GM23248 (cell line): ENCODE measurements around the gene COA6. TPM values are rescaled to one million over a fixed set of nuclear protein-coding genes. Genes with fewer than 3 reads are reported as not detected.

Source experiments
- DNase-seq: peaks from one replicate; pipeline ENCODE4 v3.0.0-alpha.2; 2015
- H2AFZ ChIP-seq: fragments of 200-600 bp; sonication (generic); 2 replicates; pipeline ENCODE4 v1.6.1; 2016; ENCODE audit warnings: antibody characterized with exemption
- H3F3A ChIP-seq: fragments of 200-600 bp; sonication (generic); 2 replicates; pipeline ENCODE4 v1.6.1; 2016; ENCODE audit warnings: mild to moderate bottlenecking, antibody characterized with exemption, mixed run types; ENCODE audit not compliant: insufficient read depth
- H3K27ac ChIP-seq: fragments of 200-600 bp; sonication (generic); 2 replicates; pipeline ENCODE4 v1.5.1; 2016; ENCODE audit warnings: mild to moderate bottlenecking
- H3K27me3 ChIP-seq: fragments of 200-600 bp; sonication (generic); replicated peaks from 2 replicates; pipeline ENCODE4 v1.6.1; 2016; ENCODE audit warnings: mild to moderate bottlenecking; ENCODE audit not compliant: insufficient read depth
- H3K36me3 ChIP-seq: fragments of 200-600 bp; sonication (generic); 2 replicates; pipeline ENCODE4 v1.6.1; 2016; ENCODE audit warnings: low read depth, mild to moderate bottlenecking
- H3K4me1 ChIP-seq: fragments of 200-600 bp; sonication (generic); 2 replicates; pipeline ENCODE4 v1.6.1; 2016; ENCODE audit warnings: mild to moderate bottlenecking; ENCODE audit not compliant: insufficient read depth
- H3K4me2 ChIP-seq: fragments of 200-600 bp; sonication (generic); one replicate; pipeline ENCODE4 v1.6.1; 2016; ENCODE audit warnings: mild to moderate bottlenecking; ENCODE audit not compliant: unreplicated experiment
- H3K4me3 ChIP-seq: fragments of 200-600 bp; sonication (generic); 2 replicates; pipeline ENCODE4 v1.5.1; 2016; ENCODE audit warnings: mild to moderate bottlenecking
- H3K79me2 ChIP-seq: fragments of 200-600 bp; sonication (generic); 2 replicates; pipeline ENCODE4 v1.6.1; 2016; ENCODE audit warnings: mild to moderate bottlenecking; ENCODE audit not compliant: insufficient read depth
- H3K9ac ChIP-seq: fragments of 200-600 bp; sonication (generic); 2 replicates; pipeline ENCODE4 v1.6.1; 2016; ENCODE audit warnings: mild to moderate bottlenecking
- H3K9me2 ChIP-seq: fragments of 200-600 bp; sonication (generic); 2 replicates; pipeline ENCODE4 v1.6.1; 2016; ENCODE audit warnings: mixed run types, mild to moderate bottlenecking, moderate library complexity; ENCODE audit not compliant: insufficient read depth
- H3K9me3 ChIP-seq: fragments of 200-600 bp; sonication (generic); one replicate; pipeline ENCODE4 v1.6.1; 2017; ENCODE audit warnings: low read depth
- H4K20me1 ChIP-seq: fragments of 200-600 bp; sonication (generic); 2 replicates; pipeline ENCODE4 v1.6.0; 2016; ENCODE audit not compliant: insufficient read depth
- EZH2 ChIP-seq: fragments of 200-600 bp; sonication (generic); IDR thresholded peaks from 2 replicates; pipeline ENCODE4 v1.6.1; 2018; ENCODE audit warnings: antibody characterized with exemption, mild to moderate bottlenecking; ENCODE audit not compliant: insufficient read depth, poor library complexity, severe bottlenecking
- EZH2phosphoT487 ChIP-seq: fragments of 200-600 bp; sonication (generic); IDR thresholded peaks from 2 replicates; pipeline ENCODE4 v1.6.1; 2018; ENCODE audit warnings: antibody characterized with exemption, moderate library complexity, mild to moderate bottlenecking, low read depth; ENCODE audit not compliant: insufficient read depth
- WGBS, 2 experiments: methylation state at CpG; one replicate each; pipeline ENCODE4 v1.1.6; 2015 to 2017; ENCODE audit warnings: low lambda C conversion rate in 2 of 2, low coverage in 1 of 2; ENCODE audit errors: missing lambda C conversion rate in 2 of 2; 5-methylcytosine and 5-hydroxymethylcytosine counted together
- in situ Hi-C: fragments of 300-500 bp; cut with MboI; formaldehyde crosslinking; loops from 2 replicates; pipeline ENCODE4 v1.15.0; 2020
- polyA plus RNA-seq: library from polyadenylated mRNA; unstranded; fragments of >200 nt; fragmentation: Nextera tagmentation; extraction: Ambion mirVana; gene quantifications from 2 replicates; pipeline ENCODE4 v1.2.1, GENCODE V29; 2016
- total RNA-seq: library from RNA; depleted of rRNA; stranded (reverse); fragments of >200 nt; shearing (Covaris generic); gene quantifications from 2 replicates; pipeline ENCODE4 v1.2.3, GENCODE V29; 2014

The COA6 gene
- total and polyA plus RNA-seq, 2 experiments from 2014 or later = 28.3 to 52.2 TPM

- no peak for DNase-seq
- Histone ChIP-seq H3K27ac (no peak overlapping the region), H3K4me3 (no peak overlapping the region), H4K20me1 (no peaks in the 10 kb centered on the region; the same call in 1 of the 2 replicates), H3K36me3 (peaks cover 7% of the 10 kb centered on the region; the same call in 1 of the 2 replicates), H3K9me2 (no peaks in the 10 kb centered on the region), H3K4me2 (no peak overlapping the region), H3K9me3 (no peaks in the 10 kb centered on the region), H3K4me1 (no peaks in the 10 kb centered on the region), H2AFZ (no peak overlapping the region), H3K27me3 (no peaks in the 10 kb centered on the region), H3K79me2 (no peaks in the 10 kb centered on the region), H3K9ac (no peak overlapping the region), H3F3A (0 out of 2 replicates have a peak, but pooled peaks cover 4% of the 10 kb centered on the region)
- 90 to 93% methylated on average over 6 of the region's 6 CpGs for WGBS, 2 experiments
- no peak for TF ChIP-seq EZH2
- no peak for TF ChIP-seq EZH2phosphoT487
- in situ Hi-C loops = no loop called here
These were observed 14.8 kb downstream of the COA6 start for GRCh38 chr1:234388094-234388493.

DNA sequence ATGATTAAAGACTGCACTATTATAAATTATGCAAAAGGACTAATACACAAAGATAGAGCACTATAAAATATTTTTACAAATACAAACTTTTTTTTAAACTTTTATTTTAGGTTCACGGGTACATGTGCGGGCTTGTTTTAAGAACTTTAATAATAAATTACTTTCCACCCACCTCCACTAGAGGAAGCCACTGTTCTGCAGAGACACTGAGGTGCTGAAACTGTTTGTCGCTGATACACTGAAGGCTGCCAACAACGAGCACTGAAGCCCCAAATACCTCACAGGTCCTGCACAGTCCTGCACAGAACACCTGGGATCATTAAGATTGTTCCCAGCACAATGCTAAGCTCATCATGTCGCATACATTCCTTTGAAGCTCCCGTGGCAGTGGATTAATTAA, 19.9 kb downstream of the COA6 start:
- no peaks in the 10 kb centered on the region for H3K4me1 ChIP-seq
- H3K9me2 ChIP-seq = no peaks in the 10 kb centered on the region
- H3K79me2 ChIP-seq = no peaks in the 10 kb centered on the region
- WGBS, 2 experiments = 89 to 91% methylated on average over 6 of the region's 6 CpGs
- in situ Hi-C loops = no loop called here
- H2AFZ ChIP-seq = no peak overlapping the region
- no peak overlapping the region for H3K27ac ChIP-seq
- no peak overlapping the region for H3K9ac ChIP-seq
- no peak overlapping the region for H3K4me2 ChIP-seq
- no peaks in the 10 kb centered on the region for H4K20me1 ChIP-seq
- H3K4me3 ChIP-seq = no peak overlapping the region
- H3K36me3 ChIP-seq = peaks cover 6% of the 10 kb centered on the region; the same call in 1 of the 2 replicates
- no peaks in the 10 kb centered on the region for H3K27me3 ChIP-seq
- no peak for DNase-seq
- no peaks in the 10 kb centered on the region for H3K9me3 ChIP-seq
- no peak for TF ChIP-seq EZH2
- peaks cover 3% of the 10 kb centered on the region; the same call in 1 of the 2 replicates for H3F3A ChIP-seq

DNA sequence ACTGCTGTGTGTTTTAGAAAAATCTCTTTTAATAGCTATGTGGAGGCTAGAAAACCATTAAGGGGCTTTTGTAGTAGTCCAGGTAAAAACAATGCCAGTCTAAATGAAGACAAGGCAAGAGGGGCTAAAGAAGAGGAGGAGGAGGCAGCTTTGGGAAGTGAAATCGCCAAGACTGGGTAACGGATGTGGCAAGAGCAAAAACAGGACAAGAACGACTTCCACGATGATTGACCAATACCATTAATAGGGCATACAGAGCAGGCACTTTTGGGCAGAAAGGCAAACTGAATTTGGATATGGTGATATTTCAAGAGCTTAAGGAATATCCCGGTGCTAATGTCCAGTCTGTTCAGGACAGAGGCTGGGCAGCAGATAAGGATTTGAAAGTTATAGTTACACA, 22.0 kb downstream of the COA6 start:
- no peak for DNase-seq
- Histone ChIP-seq H3K9me2 (no peaks in the 10 kb centered on the region), H3K27me3 (no peaks in the 10 kb centered on the region), H4K20me1 (no peaks in the 10 kb centered on the region), H3K36me3 (peaks cover 6% of the 10 kb centered on the region; the same call in 1 of the 2 replicates), H3K4me1 (peaks cover 7% of the 10 kb centered on the region), H3F3A (peaks cover 13% of the 10 kb centered on the region; the same call in 1 of the 2 replicates), H3K27ac (no peak overlapping the region), H3K4me2 (no peak overlapping the region), H3K9ac (no peak overlapping the region), H3K79me2 (no peaks in the 10 kb centered on the region), H3K9me3 (no peaks in the 10 kb centered on the region), H3K4me3 (no peak overlapping the region), H2AFZ (no peak overlapping the region)
- 96 to 97% methylated on average over 5 of the region's 5 CpGs for WGBS, 2 experiments
- no peak for TF ChIP-seq EZH2
- no peak for TF ChIP-seq EZH2phosphoT487
- in situ Hi-C loops = no loop called here

- H2AFZ ChIP-seq = no peak overlapping the region
- peaks cover 17% of the 10 kb centered on the region; the same call in 1 of the 2 replicates for H3F3A ChIP-seq
- H3K9me3 ChIP-seq = no peaks in the 10 kb centered on the region
- DNase-seq = no peak
- no peaks in the 10 kb centered on the region for H3K27me3 ChIP-seq
- H3K4me2 ChIP-seq = no peak overlapping the region
- H3K4me3 ChIP-seq = no peak overlapping the region
- H3K9me2 ChIP-seq = no peaks in the 10 kb centered on the region
- 91% methylated on average over 8 of the region's 8 CpGs for WGBS, 2 experiments
- TF ChIP-seq EZH2phosphoT487 (no peak), EZH2 (no peak)
- H3K9ac ChIP-seq = no peak overlapping the region
- peaks cover 6% of the 10 kb centered on the region; the same call in 1 of the 2 replicates for H3K36me3 ChIP-seq
- H4K20me1 ChIP-seq = no peaks in the 10 kb centered on the region
- H3K27ac ChIP-seq = no peak overlapping the region
- peaks cover 7% of the 10 kb centered on the region for H3K4me1 ChIP-seq
- no peaks in the 10 kb centered on the region for H3K79me2 ChIP-seq
- in situ Hi-C loops = no loop called here
These were observed 22.8 kb downstream of the COA6 start for GRCh38 chr1:234396092-234396491.

GRCh38 chr1:234396871-234397270, 23.6 kb downstream of the COA6 start:
- no peaks in the 10 kb centered on the region for H3K27me3 ChIP-seq
- H2AFZ ChIP-seq = no peak overlapping the region
- no peak overlapping the region for H3K4me3 ChIP-seq
- H3K36me3 ChIP-seq = peaks cover 6% of the 10 kb centered on the region; the same call in 1 of the 2 replicates
- no peaks in the 10 kb centered on the region for H4K20me1 ChIP-seq
- peaks cover 20% of the 10 kb centered on the region; the same call in 1 of the 2 replicates for H3F3A ChIP-seq
- no peak for DNase-seq
- in situ Hi-C loops = no loop called here
- no peak overlapping the region for H3K4me2 ChIP-seq
- H3K27ac ChIP-seq = no peak overlapping the region
- no peaks in the 10 kb centered on the region for H3K79me2 ChIP-seq
- H3K9me2 ChIP-seq = no peaks in the 10 kb centered on the region
- TF ChIP-seq EZH2phosphoT487 (no peak), EZH2 (no peak)
- WGBS, 2 experiments = 94% methylated on average over 6 of the region's 6 CpGs
- peaks cover 7% of the 10 kb centered on the region for H3K4me1 ChIP-seq
- no peaks in the 10 kb centered on the region for H3K9me3 ChIP-seq
- no peak overlapping the region for H3K9ac ChIP-seq
